Ramos (cell line): ENCODE results near the gene SMARCB1.

Experiments
- in situ Hi-C: fragments of 300-500 bp; cut with MboI; formaldehyde crosslinking; loops from one replicate; pipeline ENCODE4 v1.14.3; 2022; ENCODE audit warnings: low sequenced_read_pairs; ENCODE audit not compliant: unreplicated experiment

SMARCB1 gene

DNA sequence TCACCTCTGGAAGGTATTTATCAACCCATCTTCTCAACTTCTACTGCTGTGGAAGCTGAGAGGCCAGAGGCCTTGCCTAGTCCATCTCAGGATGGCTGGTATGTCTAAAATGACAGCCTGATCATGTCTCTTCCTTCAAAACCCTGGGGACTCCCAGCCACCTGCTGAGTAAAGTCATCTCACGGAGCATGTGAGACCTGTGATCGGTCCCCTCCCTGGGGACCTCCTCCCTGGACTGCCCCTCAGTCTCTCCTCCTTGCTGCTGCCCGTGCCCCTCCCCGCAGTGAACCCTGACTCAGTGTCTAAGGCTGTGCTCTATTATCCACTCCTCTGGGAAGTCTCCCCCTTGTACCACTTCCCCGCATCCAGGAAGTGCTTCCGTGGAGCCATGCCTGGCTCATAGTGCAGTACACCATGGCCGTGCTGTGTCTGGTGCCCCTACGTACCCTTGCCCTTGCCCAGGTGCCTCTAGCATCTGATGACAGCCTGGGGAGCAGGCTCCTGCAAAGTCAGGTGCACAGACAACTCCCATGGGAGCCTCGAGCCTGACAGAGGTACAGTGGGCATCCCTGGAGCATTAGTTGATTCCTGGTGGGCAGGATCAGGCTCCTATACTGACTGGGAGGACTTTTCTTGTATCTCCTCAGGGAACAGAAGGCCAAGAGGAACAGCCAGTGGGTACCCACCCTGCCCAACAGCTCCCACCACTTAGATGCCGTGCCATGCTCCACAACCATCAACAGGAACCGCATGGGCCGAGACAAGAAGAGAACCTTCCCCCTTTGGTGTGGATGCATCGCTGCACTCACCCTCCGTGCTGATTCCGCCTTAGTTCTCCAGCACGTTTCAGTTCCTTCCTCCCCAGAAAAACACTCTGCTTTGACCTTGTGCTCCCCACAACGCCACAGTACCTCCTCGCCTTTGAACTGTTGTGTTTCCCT lies 13.8 kb downstream of the SMARCB1 start:
- in situ Hi-C loops, result no loop called here

DNA sequence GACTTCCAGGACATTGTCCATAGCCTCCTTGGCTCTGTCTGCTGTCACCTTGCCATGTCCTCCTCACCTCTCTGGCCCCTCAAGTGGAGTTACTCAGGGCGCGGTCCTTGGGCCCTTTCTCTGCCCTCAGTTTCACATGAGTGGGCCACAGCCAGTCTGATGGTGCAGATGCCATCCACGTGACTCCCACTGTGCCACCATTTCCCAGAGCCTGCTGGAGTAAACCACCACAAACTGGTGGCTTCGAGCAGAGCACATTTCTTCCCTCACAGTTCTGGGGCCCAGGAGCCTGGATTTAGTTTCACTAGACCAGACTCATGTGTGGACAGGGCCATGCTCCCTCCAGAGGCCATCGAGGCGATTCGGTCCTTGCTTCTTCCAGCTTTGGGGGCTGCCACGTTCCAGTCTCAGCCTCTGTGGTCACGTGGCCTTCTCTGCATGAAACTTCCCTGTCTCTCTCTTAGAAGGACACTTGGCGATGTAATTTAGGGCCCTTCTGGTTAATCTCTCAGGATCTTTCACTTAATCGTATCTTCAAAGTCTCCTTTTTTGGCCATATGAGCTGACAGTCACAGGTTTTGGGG lies 14.6 kb downstream of the SMARCB1 start:
- in situ Hi-C loops, result no loop called here

DNA sequence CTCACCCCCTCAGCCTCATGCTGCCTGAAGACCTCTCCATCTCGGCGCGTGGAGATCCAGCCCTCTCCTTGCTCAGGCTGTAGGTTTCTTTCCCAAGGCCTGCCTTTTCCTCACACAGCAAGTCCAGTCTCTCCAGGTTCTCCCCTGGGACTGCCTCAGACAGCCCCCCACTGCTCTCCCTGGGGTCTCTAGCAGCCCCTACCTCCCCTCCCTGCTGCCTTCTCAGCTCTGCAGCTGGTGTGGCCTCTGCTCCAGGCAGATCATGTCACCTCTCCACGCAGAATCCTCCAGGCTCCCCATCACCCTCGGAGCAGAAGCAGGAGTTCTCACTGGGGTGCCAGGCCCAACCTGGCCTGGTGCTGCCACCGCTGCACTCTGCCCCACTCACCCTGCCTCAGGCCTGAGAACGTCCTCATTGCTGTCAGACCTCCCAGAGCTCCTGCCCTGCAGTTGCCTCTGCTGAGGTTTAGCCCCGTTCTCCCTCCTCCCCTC lies 15.2 kb downstream of the SMARCB1 start:
- in situ Hi-C loops, result no loop called here

DNA sequence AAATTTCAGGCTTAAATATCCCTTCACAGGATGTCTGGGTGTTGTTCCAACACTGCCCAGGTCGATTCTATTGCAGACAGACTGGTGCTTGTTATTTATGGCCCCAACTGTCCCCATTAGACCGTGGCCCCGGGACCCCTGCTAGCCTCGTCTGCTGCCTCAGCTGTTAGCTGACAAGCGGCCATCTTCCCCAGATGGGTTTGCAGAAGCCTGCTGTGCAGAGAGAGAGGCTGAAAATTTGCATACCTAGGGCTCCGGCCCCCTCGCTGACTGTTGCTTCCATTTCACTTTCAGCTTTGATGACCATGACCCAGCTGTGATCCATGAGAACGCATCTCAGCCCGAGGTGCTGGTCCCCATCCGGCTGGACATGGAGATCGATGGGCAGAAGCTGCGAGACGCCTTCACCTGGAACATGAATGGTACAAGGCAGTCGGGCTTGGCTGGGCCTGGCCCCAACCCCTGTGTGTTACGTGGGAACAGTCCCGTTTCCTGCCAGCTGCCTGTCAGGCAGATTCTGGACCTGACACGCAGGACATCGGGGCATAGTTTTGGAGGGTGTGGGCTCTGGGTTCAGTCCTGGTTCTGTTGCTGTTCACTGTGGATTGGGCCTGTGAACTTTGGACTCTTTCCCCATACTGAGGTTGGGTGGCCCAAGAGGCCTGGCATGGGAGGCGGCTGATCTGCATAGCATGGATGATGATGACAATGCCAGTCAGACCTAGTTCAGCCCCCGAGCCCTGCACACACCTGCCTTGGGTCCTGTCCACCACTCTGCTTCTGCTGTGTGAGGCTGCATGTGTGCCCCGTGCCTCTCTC lies 16.4 kb downstream of the SMARCB1 start:
- in situ Hi-C loops, result no loop called here

DNA sequence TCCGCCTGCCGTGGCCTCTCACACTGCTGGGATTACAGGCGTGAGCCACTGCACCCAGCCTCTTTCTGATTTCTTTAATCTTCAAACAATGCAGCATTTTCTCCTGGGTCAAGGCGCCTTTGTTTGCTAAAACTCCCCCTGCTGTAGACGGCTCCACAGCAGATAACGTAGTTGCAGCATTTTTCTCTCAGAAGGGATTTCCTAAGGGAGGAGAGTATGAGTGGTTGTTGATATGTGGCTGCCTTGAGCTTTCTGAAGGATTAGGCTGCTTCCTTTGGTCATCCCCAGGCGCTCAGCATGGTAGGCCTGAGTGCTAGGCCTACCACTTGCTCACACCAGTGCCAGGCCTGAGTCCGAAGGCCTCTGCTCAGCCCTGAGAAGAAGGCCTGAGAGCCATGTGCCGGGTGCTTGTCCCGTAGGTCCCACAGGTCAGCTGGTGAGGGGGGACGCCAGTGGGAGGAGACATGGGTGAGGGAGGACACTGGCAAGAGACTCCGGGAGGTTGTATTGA lies 18.1 kb downstream of the SMARCB1 start:
- in situ Hi-C loops, result no loop called here

DNA sequence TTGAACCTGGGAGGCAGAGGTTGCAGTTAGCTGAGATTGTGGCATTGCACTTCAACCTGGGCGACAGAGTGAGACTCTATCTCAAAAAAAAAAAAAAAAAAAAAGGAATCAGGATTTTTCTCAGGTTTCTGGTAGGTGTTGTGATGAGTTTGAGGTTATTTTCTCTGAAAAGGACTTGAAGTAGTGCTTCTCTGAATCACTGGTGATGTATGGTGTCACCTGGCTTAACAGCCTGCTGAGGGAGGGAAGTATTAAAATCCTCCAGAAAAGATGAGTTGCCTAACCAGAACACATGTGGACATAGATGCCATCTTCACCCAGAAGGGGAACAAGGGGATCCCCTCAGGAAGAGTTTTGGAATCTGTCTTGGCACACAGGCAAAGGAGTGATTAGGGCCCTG lies 20.1 kb downstream of the SMARCB1 start:
- in situ Hi-C loops, result no loop called here

DNA sequence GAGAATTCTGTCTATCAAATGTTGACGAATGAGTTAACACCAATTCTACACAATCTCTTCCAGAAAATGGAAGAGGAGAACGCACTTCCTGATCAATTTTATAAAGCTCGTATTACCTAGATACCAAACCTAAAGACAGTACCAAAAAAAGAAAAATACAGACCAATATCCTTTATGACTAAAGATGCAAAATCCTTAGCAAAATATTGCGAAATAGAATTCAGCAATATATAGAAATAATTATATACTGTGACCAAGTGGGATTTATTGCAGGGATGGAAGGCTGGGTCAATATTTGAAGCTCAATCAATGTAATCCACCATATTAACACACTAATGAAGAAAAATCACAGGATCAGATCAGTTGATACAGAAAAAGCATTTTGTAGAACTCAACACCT lies 25.6 kb downstream of the SMARCB1 start:
- in situ Hi-C loops, result no loop called here

DNA sequence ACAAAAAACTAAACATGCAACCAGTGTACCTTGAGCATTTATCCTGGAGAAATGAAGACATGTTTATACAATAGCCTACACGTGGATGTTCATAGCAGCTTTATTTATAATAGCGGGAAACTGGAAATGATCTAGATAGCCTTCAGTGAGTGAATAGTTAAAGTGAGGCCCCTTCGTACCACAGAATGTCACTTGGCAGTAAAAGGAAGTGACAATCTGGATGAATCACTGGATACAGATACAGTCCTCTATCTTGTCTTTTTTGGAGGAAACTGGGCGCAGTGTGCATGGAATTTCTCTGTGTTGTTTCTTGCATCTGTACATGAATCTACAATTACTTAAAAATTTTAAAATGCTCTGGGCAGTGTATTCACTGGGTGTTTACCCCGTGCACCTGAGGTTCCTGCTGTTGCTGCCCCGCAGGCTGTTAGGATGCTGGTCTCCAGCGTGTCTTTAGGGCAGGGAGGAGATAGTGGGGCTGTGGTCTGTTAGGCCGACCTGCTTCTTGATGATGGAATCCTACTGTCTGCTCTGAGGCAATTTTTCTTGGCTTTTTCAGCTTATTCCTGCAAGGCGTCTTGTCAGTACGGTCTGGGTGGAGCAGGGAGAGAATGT lies 28.9 kb downstream of the SMARCB1 start:
- in situ Hi-C loops, result no loop called here

DNA sequence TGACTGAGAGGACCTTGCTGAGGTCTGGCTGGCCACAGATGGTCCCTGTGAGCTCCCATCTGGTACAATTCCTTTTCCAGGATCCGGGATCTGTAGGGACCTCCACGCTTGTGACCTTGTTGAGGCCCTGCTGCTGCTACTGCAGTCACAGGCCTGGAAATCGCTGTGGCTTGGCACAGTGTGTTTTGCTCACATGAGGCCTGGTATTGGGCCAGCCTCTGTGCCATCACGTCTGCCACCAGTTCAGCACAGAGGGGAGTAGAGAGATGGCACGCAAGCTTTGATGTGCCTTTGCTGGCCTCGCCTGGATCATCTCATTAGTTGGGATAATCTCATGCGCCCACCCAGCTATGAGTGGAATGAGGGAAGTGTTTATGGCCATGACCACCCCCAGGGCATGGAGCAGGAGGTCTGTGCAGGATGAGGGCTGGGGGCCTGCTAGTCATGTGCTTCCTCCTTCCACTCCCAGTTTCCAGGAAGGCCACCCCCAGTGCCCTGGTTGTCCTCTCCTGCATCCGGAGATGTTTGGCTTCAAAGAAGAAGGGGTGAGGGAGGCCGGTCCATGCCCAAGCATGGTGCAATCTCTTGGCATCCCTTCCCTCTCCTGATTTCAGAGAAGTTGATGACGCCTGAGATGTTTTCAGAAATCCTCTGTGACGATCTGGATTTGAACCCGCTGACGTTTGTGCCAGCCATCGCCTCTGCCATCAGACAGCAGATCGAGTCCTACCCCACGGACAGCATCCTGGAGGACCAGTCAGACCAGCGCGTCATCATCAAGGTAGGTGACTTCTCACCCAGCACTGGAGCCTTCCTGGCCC lies 29.6 kb downstream of the SMARCB1 start:
- in situ Hi-C loops, result no loop called here

DNA sequence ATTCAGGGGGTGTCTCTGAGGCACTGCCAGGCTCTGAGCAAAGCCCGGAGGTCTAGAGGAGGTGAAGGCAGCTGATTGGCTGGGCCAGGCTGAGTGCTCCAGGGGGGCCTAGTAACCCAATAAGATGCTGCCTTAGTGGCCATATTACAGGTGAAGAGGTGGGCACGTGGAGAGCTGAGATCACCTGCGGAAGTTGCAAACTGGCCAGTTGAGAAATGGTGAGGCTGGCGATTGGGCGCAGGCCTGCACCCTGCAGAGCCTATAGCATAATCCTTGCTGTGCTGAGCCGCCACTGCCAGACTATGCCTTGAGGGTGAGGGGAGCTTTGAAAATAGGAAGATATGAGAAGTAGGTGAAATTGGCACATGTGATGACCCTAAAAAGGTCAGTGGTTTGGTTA lies 30.4 kb downstream of the SMARCB1 start:
- in situ Hi-C loops, result no loop called here

DNA sequence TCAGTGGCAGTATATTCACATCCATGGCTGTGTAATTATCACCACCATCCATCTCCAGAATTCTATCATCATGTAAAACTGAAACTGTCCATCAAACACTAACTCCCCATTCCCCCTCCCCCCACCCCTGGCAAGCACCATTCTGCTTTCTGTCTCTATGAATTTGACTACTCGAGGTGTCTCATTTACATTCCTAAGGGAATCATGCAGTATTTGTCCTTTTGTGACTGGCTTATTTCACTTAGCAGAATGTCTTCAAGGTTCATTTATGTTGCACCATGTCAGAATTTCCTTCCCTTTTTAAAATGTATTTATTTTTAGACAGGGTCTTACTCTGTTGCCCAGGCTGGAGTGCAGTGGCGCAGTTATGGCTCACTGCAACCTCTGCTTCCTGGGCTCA lies 31.8 kb downstream of the SMARCB1 start:
- in situ Hi-C loops, result no loop called here

DNA sequence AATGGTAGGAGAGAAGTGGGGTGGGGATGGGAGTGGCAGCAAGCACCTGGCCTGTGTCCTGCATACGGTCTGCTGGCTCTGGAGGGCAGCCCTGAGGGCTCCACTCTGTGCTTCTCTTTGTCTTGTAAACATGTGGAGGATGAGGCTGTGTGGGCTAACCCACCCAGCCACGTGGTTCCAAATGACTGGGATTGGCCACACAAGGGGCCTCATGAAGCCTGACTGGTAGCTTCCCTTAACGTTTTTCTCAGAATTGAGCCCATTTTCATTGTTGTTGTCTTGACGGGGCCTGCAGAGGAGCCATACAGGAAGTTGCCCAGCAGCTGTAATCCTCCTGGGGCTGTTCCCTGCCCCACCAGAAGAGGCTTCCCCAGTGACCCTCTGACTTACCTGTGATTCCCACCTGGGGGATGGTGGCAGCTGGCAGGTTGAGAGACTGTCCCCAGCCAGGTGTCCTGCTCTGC lies 34.0 kb downstream of the SMARCB1 start:
- in situ Hi-C loops, result no loop called here

DNA sequence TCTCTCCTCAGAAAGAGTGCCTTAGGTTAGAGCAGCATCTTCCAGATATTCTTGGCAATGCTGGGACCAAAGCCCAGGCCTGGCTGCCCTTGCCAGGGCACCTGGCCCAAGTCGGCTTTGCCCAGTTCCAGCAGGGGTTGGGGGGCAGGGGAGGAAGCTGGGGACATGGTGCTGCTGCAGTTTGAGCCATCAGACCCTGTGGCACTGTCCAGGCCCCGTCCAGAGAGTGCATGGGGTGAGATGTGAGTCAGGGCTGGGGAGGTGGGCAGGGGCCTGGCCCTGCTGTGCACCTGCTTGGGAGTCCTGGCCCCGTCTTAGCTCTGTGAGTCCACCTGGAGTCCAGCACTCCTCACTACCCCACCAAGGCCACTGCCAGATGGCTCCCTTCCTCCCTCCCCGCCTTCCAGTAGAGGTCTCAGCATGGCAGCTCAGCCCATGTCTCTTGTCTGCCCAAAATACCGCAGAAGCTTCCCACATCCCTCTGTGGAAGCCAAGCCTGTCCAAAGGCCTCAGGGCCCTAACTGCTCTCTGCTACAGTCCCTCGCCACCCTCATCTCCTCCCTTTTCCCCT lies 35.4 kb downstream of the SMARCB1 start:
- in situ Hi-C loops, result no loop called here

DNA sequence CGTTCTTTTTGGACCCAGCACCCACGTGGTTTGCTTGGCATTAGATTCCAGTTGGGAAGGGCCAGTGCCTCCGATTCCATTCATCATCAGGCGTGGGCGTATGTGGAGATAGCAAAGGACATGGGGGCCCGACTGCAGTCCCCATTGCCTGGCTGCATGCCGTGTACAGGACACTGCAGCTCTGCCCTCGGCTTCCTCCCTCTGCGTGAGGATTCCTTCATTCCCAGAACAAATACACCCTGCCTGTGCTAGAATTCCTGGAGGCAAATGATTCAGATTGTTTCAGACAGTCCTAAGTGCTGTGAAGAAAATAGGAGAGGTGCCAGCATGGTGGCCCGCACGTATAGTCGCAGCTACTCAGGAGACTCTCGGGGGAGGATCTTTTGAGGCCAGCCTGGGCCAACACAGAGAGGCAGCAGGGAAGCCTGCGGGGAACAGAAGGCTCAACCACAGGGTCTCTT lies 36.6 kb downstream of the SMARCB1 start:
- in situ Hi-C loops, result no loop called here

DNA sequence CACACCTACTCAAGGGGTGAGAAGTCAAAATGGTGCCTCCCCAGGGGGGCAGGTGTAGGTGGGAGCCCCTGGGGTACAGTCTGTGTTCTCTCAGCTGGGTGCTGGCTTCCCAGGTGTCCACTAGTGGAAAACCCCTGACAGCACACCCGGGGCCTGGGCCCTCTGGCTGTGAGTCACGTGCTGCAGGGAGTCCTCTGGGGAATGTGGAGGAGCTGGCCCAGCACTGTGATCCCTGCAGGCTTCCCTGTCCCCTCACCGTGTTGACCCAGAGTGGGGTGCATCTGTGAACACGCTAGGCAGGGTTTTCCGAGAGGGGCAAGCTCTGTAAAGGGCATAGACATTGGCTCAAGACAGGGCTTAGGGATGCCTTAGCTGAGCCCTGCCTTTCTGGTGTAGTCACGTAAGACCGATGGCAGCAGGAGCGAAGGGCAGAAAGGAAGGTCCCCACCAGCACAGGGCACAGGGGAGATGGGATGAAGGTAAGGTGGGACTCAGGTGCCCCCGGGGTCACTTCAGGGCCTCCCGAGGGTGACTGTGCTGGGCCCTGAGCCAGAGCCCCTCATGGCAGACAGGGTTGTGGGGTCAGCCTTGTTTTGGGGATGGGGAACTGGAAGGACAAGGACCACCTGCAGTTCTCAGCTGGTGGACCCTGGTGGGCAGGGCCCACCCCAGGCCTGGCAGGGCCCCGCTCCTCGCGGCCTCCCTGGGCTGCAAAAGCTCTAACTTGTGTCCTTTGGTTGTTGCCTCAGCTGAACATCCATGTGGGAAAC lies 37.9 kb downstream of the SMARCB1 start:
- in situ Hi-C loops, result no loop called here

DNA sequence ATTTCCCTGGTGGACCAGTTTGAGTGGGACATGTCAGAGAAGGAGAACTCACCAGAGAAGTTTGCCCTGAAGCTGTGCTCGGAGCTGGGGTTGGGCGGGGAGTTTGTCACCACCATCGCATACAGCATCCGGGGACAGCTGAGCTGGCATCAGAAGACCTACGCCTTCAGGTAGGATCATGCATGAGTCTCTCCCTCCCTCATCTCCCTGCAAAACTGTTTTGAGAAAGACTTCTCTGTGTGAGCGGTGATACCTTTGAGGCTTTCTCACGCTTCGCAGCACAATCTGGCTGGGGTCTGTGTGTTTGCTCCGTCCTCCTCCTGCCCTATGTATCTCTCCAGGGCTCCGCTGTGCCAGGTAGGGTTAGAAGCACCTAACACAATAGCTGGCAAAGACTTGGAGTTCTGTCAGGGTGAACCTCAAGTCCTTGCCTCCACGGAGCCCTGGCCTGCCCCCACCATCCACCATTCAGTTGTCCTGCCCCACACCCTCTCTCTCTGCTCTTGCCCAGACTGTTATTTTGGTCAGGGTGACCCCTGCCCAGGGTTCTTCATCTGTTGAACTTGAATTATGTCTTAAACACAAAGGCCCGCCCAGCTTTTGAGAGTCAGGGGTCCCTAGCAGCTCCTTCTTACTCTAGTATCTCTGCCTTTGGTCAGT lies 38.6 kb downstream of the SMARCB1 start:
- in situ Hi-C loops, result no loop called here

DNA sequence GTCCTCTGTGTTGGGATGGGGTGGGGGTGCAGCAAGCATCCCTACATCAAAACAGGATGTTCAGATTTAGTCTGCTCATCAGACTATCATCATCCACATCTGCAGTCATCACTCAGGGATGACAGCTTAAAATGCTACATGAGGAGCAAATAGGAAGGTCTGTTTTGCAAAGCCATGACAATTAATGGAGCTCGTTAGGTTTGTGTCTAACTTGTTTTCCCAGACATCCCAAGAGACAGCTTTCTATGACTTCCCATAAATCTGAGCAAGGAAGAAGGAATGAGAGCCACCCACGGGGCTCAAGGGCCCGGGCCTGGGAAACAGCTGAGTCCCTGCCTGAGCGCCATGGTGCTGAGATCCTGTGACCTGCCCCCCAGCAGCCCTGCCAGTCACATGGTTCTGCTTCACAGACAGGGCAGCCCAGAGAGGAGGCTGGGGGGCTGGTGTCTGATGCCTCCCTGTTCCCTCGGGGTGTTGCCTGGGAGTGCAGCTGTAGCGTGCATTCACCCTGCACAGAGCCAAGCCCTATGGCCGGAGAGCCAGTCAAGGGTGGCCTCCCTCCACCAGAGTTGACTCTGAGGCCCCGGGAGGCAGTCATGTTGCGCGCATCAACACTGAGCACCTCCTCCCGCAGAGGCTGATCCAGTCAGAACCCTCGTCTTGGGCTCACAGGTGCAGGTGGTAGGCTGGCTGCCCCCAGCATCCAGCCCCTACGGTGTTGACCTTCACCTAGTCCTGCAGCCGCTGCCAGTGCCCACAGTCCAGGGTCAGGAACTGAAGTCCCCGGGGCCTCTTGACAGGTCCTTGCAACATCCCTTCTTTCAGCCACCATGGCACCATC lies 40.0 kb downstream of the SMARCB1 start:
- in situ Hi-C loops, result no loop called here
